GM12801 (cell line): ENCODE data around the gene C9orf43.

Experiments
- TF ChIP-seq, protein P1 (sequence below): IDR thresholded peaks from one replicate; pipeline ENCODE4 v1.5.1; 2011; ENCODE audit warnings: control low read depth; ENCODE audit not compliant: insufficient read length; ENCODE audit errors: extremely low read depth

C9orf43 gene

DNA sequence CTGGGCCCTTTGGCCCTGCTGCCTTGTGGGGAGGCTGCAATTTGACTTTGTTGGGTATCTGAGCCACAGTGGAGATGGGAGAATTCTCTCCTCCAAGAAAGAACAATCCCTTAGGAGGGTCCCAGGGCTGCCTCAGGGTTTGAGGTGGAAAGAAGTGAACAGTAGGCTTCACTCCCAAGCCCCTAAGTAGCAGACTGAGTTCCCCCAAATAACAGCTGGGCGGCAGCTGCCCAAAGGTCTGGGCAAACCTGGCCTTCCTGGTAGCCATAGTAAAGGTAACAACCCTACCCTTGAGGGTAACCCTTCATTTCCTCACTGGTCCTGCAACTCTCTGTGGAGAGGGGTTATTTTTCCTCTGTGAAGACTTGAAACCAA lies 53.7 kb downstream of the C9orf43 start:
- TF ChIP-seq, protein P1, sequence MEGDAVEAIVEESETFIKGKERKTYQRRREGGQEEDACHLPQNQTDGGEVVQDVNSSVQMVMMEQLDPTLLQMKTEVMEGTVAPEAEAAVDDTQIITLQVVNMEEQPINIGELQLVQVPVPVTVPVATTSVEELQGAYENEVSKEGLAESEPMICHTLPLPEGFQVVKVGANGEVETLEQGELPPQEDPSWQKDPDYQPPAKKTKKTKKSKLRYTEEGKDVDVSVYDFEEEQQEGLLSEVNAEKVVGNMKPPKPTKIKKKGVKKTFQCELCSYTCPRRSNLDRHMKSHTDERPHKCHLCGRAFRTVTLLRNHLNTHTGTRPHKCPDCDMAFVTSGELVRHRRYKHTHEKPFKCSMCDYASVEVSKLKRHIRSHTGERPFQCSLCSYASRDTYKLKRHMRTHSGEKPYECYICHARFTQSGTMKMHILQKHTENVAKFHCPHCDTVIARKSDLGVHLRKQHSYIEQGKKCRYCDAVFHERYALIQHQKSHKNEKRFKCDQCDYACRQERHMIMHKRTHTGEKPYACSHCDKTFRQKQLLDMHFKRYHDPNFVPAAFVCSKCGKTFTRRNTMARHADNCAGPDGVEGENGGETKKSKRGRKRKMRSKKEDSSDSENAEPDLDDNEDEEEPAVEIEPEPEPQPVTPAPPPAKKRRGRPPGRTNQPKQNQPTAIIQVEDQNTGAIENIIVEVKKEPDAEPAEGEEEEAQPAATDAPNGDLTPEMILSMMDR = no peak

DNA sequence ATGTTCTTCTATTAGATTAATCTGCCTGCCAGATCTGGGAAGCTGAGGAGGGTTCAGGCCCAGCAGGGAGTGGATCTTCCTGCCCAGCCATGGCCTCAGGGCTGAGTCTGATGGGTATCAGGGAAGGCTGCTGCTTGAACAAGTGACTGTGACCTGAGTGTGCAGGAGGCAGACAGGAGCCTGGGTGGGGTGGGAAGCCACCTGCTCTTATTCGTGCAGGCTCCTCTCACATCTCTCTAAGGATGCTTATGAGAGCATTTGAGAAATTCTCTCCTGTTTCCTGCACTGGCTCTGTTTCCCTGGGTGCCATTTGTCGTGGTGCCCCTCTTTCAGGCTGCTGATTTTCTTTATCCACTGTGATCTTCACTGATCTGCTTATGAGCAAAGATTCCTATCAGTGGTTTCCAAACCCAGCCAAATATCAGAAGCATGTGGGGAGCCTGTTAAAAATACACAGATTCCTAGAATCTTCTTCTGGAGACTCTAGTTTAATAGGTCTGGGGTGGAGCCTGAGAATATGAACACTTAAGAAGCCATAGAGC lies 55.1 kb downstream of the C9orf43 start:
- TF ChIP-seq, protein P1 = no peak

DNA sequence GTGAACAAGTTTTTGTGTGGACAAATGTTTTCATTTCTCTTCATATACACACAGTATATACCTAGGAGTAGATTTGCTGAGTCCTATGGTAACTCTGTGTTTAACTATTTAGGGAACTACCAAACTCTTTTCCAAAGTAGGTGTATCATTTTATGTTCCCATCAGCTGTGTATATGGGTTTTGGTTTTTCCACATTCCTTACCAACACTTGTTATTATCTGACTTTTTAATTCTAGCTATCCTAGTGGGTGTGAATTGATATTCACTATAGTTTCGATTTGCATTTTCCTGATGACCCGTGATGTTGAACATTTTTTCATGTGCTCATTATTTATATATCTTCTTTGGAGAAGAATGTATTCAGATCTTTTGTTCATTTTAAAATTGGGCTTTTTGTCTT lies 56.6 kb downstream of the C9orf43 start:
- TF ChIP-seq, protein P1 = no peak

DNA sequence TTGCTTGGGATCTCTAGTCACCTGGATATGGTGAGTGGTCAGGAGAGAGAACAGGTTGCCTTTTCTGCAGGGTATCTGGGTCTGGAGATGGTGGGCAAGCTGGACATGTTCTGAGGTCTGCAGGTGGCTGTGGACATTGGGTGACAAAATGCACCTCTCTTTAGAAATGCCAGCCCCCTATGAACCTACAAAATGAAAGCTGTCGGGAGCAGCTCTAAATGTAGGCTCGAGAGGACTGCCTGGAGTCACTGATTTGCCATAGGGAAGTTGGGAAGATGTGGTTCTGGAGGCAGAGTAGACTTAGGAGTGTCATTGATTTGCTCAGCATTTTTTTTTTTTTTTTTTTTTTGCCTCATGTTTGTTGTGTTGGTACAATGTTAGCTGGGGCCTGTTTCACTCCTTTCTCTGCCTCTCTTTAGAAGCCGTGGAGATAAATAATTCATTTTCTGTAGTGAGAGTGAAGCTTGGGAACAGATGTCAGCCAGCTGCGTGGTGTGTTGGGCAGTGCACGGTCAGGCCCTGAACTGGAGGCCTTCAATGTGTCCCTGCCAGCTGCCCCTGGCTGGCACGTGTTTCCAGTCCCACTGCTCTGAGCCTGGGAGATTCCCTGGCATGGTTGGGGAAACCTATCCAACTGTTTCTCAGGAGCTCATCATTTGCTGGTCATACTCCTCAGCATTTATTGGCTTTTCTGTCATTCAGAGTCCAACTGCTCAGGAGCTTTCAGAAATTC lies 58.3 kb downstream of the C9orf43 start:
- TF ChIP-seq, protein P1 = no peak

DNA sequence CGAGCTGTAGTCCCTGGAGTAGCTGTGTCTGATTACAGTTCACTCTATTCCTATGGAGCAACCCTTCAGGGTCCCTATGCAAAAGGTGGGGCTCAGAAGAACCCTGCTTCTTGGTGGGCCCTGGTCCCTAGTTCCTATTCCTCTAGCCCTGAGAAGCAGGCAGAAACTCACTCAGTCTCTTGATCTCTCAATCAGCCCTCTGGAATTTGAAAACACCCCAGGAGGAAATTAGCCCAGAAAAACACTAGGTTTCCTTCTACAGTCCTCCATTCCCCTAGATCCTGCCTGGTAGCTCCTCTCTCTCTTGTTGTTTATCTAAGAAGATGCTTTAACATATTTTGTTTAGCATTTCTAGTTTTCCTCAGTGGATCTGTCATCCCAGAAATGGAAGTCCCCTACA lies 60.6 kb downstream of the C9orf43 start:
- TF ChIP-seq, protein P1 = no peak

DNA sequence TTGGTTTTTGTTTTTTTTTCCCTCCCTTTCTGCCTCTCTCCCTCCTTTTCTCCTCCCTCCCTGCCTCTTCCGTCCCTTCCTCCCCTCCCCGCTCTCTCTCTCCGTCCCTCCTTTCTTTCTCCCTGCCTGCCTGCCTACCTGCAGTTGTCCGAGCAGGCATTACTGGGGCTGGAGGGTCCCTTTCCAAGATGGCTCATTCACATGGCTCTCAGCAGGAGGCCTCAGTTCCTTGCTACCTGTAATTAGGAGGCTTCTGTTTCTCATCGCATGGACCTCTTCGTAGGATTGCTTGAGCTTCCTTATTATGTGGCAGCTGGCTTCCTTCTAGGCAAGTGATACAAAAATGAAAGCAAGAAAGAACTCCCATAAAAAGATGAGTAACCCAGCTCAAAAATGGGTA lies 61.0 kb downstream of the C9orf43 start:
- TF ChIP-seq, protein P1 = no peak

DNA sequence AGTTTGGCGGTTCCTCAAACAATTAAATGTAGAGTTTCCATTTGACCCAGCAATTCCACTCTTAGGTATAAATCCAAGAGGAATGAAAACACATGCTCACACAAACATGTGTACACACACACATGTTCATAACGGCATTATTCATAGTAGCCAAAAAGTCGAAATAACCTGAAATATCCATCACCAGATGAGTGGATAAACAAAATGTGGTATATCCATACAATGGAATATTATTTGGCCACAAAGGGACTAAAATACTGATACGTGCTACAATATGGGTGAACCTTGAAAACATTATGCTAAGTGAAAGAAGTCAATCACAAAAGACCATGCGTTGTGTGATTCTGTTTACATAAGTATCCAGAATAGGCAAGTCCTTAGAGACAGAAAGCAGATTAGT lies 61.7 kb downstream of the C9orf43 start:
- TF ChIP-seq, protein P1 = no peak
